Uterus (tissue), 2 donors: ENCODE data around the gene RRP1B.
A peak's percentile ranks its signal among the peaks of the same experiment; 100 is the strongest.

Source experiments
- CTCF ChIP-seq, 4 experiments: fragments of 200-600 bp in 2 of 4; fragments of 450-650 bp in 2 of 4; sonication (generic) in 2 of 4; IDR thresholded peaks; one replicate each; pipeline ENCODE4 v1.5.1; 2016 to 2019; ENCODE audit warnings: antibody characterized with exemption in 4 of 4, mild to moderate bottlenecking in 2 of 4, moderate library complexity in 1 of 4
- POLR2A ChIP-seq, 2 donors: fragments of 450-650 bp; IDR thresholded peaks; one replicate each; pipeline ENCODE4 v1.6.1; 2016; ENCODE audit warnings: antibody characterized with exemption in 2 of 2, mild to moderate bottlenecking in 1 of 2, moderate library complexity in 1 of 2

GRCh38 chr21:43728467-43729390, 69.4 kb downstream of the RRP1B start:
- TF ChIP-seq CTCF (IDR thresholded peaks at IDR 0.05) = peak in 2 of 4 experiments; percentile 56
- peak; percentile 76 to 86 for TF ChIP-seq POLR2A (IDR thresholded peaks at IDR 0.05)
